Measurements from ENCODE around the gene AHDC1. TPM values are rescaled to one million over a fixed set of nuclear protein-coding genes. Genes with fewer than 3 reads are reported as not detected.

Gene AHDC1
- total and polyA plus RNA-seq, 2 of the 13 experiments (the other 11 are each of a cell fraction or from before 2014, with no cell fraction given), result 1.0 to 2.7 TPM

DNA sequence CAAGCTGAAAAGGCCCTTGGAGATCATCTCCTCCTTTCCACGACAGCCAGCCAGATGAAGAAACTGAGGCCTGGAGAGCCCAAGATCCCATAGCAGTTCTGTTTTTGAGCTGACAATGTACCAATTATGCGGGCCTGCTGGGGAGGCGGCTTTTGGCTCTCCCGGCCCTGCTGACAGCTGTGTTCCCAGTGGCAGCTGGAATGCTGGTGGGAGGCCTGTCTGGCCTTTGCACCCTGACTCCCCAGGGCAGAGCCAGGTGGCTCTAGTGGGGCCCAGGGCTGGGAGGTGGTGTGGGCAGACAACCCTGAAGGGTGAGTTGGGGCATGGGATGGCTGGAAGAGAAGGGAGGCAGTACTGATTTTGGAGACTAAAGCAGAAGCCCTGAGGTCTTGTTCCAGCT, 83.3 kb downstream of the AHDC1 start (continued):
- TF ChIP-seq, protein P1, sequence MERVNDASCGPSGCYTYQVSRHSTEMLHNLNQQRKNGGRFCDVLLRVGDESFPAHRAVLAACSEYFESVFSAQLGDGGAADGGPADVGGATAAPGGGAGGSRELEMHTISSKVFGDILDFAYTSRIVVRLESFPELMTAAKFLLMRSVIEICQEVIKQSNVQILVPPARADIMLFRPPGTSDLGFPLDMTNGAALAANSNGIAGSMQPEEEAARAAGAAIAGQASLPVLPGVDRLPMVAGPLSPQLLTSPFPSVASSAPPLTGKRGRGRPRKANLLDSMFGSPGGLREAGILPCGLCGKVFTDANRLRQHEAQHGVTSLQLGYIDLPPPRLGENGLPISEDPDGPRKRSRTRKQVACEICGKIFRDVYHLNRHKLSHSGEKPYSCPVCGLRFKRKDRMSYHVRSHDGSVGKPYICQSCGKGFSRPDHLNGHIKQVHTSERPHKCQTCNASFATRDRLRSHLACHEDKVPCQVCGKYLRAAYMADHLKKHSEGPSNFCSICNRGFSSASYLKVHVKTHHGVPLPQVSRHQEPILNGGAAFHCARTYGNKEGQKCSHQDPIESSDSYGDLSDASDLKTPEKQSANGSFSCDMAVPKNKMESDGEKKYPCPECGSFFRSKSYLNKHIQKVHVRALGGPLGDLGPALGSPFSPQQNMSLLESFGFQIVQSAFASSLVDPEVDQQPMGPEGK (CRISPR knock-in tag; IDR thresholded peaks at IDR 0.05), result peak; percentile 98
- peak; percentile 47 for TF ChIP-seq ZNF331 (CRISPR knock-in tag; IDR thresholded peaks at IDR 0.05)
- no peak for TF ChIP-seq LCORL (IDR thresholded peaks at IDR 0.05)
- 0 out of 2 replicates have a peak, but pooled peaks have one; percentile 59 for TF ChIP-seq LCORL (CRISPR knock-in tag; IDR thresholded peaks at IDR 0.05)
- TF ChIP-seq ZMYM3 (CRISPR knock-in tag; IDR thresholded peaks at IDR 0.05), result peak; percentile 88
- 0 out of 2 replicates have a peak, but pooled peaks have one; percentile 25 for TF ChIP-seq IRF2 (CRISPR knock-in tag; IDR thresholded peaks at IDR 0.05)

DNA sequence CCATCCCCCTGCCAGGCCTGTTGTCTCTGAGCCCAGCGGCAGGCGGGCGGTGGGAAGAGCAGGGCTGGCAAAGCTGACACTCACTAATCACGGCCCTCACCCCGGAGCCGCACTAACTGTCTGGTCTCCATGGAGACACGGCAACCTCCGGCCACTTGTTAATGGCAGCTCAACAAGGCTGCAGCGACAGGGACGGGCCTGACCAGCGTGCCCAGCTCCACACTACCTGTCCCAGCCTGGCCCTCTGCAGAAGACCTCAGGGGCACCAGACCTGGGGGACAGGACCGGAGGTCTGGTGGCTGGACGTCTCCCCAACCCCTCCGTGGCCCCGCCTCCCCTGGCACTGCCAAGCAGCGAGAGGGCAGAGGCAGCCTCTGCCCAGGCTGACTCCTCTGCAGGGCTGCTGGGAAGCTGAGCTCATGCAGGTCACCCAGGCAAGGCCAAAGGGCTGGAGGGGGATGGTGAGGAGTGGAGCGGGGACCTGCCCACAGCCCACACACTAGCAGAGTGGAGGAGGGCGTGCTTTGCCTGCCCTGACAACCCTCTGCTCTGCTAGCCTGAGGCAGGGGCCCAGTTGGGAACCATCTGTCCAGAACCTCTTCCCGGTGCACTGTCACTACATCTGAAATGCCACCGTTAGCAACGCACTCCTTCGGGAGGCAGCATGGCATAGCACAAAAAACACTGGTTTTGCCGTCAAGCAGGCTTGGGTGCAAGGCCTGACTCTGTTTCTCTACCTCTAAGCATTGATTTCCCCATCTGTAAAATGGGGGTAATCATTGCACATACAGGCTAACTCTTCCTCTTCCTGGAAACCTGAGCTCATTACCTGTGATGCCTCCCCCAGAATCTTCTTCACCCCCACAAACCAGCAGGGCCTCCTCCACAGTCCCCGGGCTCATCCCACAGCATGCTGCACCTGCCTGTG, 84.3 kb downstream of the AHDC1 start:
- FAIRE-seq (no peak), ATAC-seq (peak; percentile 48)
- no TSS peak for BruUV-seq (replicated peaks)
- TF ChIP-seq NFIC (IDR thresholded peaks at IDR 0.05; ENCODE audit: low read length), result no peak
- TF ChIP-seq ZNF629 (CRISPR knock-in tag; conservative IDR thresholded peaks at IDR 0.05), result peak; percentile 94
- TF ChIP-seq MBD4 (IDR thresholded peaks at IDR 0.05; ENCODE audit: borderline replicate concordance, low read length), result no peak
- TF ChIP-seq ZNF350 (CRISPR knock-in tag; IDR thresholded peaks at IDR 0.05; ENCODE audit: borderline replicate concordance, low read depth), result peak; percentile 20; the same call in 1 of the 2 replicates
- TF ChIP-seq SMAD1 (CRISPR knock-in tag; IDR thresholded peaks at IDR 0.05; ENCODE audit: borderline replicate concordance, low read depth), result 0 out of 2 replicates have a peak, but pooled peaks have one; percentile 15
- no peak for TF ChIP-seq HNRNPUL1 (IDR thresholded peaks at IDR 0.05; ENCODE audit: low read depth, low read length)
- TF ChIP-seq RELA (CRISPR knock-in tag; IDR thresholded peaks at IDR 0.05), result no peak
- 0 out of 2 replicates have a peak, but pooled peaks have one; percentile 13 for TF ChIP-seq BCL6 (CRISPR knock-in tag; IDR thresholded peaks at IDR 0.05)
- TF ChIP-seq, protein P1 (CRISPR knock-in tag; IDR thresholded peaks at IDR 0.05), result 0 out of 2 replicates have a peak, but pooled peaks have one; percentile 38
- TF ChIP-seq, protein P2, sequence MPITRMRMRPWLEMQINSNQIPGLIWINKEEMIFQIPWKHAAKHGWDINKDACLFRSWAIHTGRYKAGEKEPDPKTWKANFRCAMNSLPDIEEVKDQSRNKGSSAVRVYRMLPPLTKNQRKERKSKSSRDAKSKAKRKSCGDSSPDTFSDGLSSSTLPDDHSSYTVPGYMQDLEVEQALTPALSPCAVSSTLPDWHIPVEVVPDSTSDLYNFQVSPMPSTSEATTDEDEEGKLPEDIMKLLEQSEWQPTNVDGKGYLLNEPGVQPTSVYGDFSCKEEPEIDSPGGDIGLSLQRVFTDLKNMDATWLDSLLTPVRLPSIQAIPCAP (CRISPR knock-in tag; IDR thresholded peaks at IDR 0.05; ENCODE audit: low read depth), result no peak
- no peak for TF ChIP-seq NCOA1 (CRISPR knock-in tag; IDR thresholded peaks at IDR 0.05)
- TF ChIP-seq GATAD2A (CRISPR knock-in tag; IDR thresholded peaks at IDR 0.05), result peak; percentile 29; the same call in 1 of the 2 replicates
- TF ChIP-seq ZNF225 (CRISPR knock-in tag; IDR thresholded peaks at IDR 0.05), result no peak

More for the DNA sequence above, 84.3 kb downstream of the AHDC1 start:
- WGBS (ENCODE audit: low lambda C conversion rate), result 17% methylated on average over 1 of the region's 24 CpGs
- no peaks in the 10 kb centered on the region for H3K9me3 ChIP-seq (ENCODE audit: low read length)
- no peak for DNase-seq (ENCODE audit: low spot score)
- H2AFZ ChIP-seq (ENCODE audit: low read length), result no peak overlapping the region
- no peaks in the 10 kb centered on the region for H3K79me2 ChIP-seq (ENCODE audit: insufficient read depth, low read length)
- H4K20me1 ChIP-seq (ENCODE audit: insufficient read depth, low read length), result no peaks in the 10 kb centered on the region
- intact Hi-C loops (cut with micrococcal nuclease; ENCODE audit: unreplicated experiment), result no loop called here
- in situ Hi-C loops (cut with HindIII; ENCODE audit: extremely low pct_ligation_motif_present, low pct_unique_long_range_greater_than_20kb), result no loop called here
- peaks cover 92% of the 10 kb centered on the region for H3K4me1 ChIP-seq (ENCODE audit: insufficient read depth, low read length)
- no peak overlapping the region for H3K27ac ChIP-seq (ENCODE audit: extremely low read length, insufficient read depth, low read length)
- CTCF ChIA-PET (ENCODE audit: low intra/inter-chr PET ratio, low total read pairs), result no interaction called here
- no peaks in the 10 kb centered on the region for H3K36me3 ChIP-seq (replicated peaks in 1 of 2; ENCODE audit: control insufficient read depth in 1 of 2, insufficient read depth in 2 of 2, low read length in 2 of 2)
- POLR2A ChIA-PET, result interaction anchor here (1.0 to 1.9 kb wide), 8 partner anchors 10 to 44 kb away, joined by 3 to 10 read pairs (median 4); partner anchors contain the start of gene WASF2
- H3K9ac ChIP-seq (ENCODE audit: insufficient read depth, low read depth, low read length), result peak overlapping the region; percentile 16
- H3K27me3 ChIP-seq (ENCODE audit: control insufficient read depth in 1 of 2, insufficient read depth in 2 of 2, low read length in 2 of 2), result no peaks in the 10 kb centered on the region
- peak overlapping the region; percentile 95 for H3K4me2 ChIP-seq (ENCODE audit: low read depth, low read length)
- H3K4me3 ChIP-seq (replicated peaks in 1 of 3; ENCODE audit: insufficient read depth in 1 of 3, low read depth in 2 of 3, low read length in 3 of 3), result peak overlapping the region; percentile 46 to 67 (median 53); a peak in 5 of 6 replicates

Measured in HepG2 (cell line).